ENCODE results near the gene SERPINE1. TPM values are rescaled to one million over a fixed set of nuclear protein-coding genes. Genes with fewer than 3 reads are reported as not detected.

The SERPINE1 gene
- polyA plus RNA-seq, 3 donors from 2014 or later, result 1.4 to 1.5 TPM; not detected in 1

DNA sequence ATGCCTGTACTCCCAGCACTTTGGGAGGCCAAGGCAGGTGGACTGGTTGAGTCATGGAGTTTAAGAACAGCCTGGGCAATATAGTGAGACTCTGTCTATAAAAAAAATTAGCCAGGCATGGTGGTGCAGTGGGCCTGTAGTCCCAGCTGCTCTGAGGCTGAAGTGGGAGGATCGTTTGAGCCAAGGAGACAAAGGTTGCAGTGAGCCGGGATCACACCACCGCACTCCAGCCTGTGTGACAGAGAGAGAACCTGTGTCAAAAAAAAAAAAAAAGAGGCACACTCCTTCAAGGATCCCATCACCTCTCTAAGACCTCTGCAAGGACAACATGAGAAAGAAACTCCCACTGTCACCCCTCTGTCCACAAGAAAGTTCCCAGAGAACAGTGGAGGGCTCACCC lies 48.8 kb downstream of the SERPINE1 start:
- Mint-ChIP-seq H3K4me3 (no peak overlapping the region), H3K9me3 (peaks cover 0 to 5% (median 0%) of the 10 kb centered on the region in 6 donors), H3K36me3 (no peaks in the 10 kb centered on the region), H3K27ac (no peak overlapping the region), H3K4me1 (peaks cover 10 to 21% of the 10 kb centered on the region in 2 donors), H3K27me3 (ENCODE audit: low read depth in 3 of 3) (peaks cover 41 to 63% (median 42%) of the 10 kb centered on the region in 3 donors)
- no peak for DNase-seq

DNA sequence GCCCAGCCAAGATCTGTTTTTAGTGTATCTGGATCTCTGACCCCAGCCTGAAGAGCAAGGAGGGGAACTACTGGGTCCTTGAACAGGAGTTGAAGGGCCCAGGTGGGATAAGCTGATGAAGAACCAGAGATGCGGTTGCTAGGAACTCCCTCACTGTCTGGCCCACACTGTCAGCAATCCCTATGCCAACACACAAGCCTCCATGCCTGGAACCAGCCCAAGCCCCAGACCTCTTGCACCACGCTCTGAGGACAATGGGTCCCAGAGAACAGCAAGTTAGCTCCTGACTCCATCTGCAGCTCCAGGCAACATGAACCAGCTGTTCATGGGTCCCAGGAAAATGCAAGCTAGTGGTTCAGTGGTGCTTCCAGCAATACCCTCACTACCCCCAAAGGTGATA lies 50.7 kb downstream of the SERPINE1 start:
- no peak overlapping the region for H3K4me3 Mint-ChIP-seq
- H3K9me3 Mint-ChIP-seq, result peaks cover 0 to 2% (median 0%) of the 10 kb centered on the region in 6 donors
- no peak overlapping the region for H3K27ac Mint-ChIP-seq
- peaks cover 29 to 60% (median 36%) of the 10 kb centered on the region in 3 donors for H3K27me3 Mint-ChIP-seq (ENCODE audit: low read depth in 3 of 3)
- peaks cover 7 to 15% of the 10 kb centered on the region in 2 donors for H3K4me1 Mint-ChIP-seq
- H3K36me3 Mint-ChIP-seq, result no peaks in the 10 kb centered on the region
- DNase-seq, result no peak

DNA sequence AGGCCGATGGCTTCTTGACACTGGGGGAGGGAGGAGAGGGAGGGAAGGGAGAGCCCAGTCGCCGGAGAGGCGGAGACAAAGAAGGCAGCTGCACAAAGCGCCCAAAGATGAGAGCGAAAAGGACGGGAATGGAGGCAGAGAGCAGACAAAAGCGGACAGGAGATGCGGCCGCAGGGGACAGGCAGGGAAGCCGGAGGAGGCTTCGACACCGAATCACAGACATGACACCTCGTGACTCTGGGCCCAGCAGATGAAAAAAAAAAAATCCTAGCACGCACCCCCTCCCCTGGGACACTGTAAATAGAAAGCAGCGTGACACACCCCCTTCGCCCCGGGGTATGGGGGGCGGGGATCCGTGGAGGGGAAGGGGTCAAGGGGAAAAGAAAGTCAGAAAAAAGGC lies 52.2 kb downstream of the SERPINE1 start:
- Mint-ChIP-seq H3K4me1 (peaks cover 3 to 7% of the 10 kb centered on the region in 2 donors), H3K9me3 (peaks cover 0 to 2% (median 0%) of the 10 kb centered on the region in 6 donors), H3K36me3 (no peaks in the 10 kb centered on the region), H3K27me3 (ENCODE audit: low read depth in 3 of 3) (peaks cover 20 to 54% (median 24%) of the 10 kb centered on the region in 3 donors), H3K4me3 (no peak overlapping the region), H3K27ac (no peak overlapping the region)
- DNase-seq, result no peak

DNA sequence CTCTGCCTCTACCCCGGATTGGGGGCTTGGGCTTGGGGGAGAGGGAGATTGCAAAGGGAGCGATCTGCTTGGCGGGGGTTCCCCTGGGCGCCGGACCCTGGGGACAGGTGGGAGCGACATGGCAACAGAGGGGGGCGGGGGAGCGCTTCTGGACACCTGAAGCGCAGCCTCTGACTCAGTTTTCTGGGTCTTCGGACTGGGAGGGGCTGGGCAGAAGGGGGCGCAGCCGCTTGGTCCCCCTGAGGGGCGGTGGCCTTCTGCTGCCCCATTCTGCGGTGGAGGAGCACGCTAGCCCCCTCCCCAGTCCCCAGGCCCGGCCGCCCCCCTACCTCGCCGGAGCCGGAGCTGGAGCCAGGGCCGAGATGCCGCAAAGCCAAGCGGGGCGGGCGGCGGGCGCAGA lies 52.8 kb downstream of the SERPINE1 start:
- H3K4me1 Mint-ChIP-seq, result peaks cover 0 to 2% of the 10 kb centered on the region in 2 donors
- peaks cover 15 to 52% (median 18%) of the 10 kb centered on the region in 3 donors for H3K27me3 Mint-ChIP-seq (ENCODE audit: low read depth in 3 of 3)
- H3K36me3 Mint-ChIP-seq, result no peaks in the 10 kb centered on the region
- no peak for DNase-seq
- no peak overlapping the region for H3K4me3 Mint-ChIP-seq
- no peak overlapping the region for H3K27ac Mint-ChIP-seq
- H3K9me3 Mint-ChIP-seq, result peaks cover 0 to 3% (median 0%) of the 10 kb centered on the region in 6 donors

DNA sequence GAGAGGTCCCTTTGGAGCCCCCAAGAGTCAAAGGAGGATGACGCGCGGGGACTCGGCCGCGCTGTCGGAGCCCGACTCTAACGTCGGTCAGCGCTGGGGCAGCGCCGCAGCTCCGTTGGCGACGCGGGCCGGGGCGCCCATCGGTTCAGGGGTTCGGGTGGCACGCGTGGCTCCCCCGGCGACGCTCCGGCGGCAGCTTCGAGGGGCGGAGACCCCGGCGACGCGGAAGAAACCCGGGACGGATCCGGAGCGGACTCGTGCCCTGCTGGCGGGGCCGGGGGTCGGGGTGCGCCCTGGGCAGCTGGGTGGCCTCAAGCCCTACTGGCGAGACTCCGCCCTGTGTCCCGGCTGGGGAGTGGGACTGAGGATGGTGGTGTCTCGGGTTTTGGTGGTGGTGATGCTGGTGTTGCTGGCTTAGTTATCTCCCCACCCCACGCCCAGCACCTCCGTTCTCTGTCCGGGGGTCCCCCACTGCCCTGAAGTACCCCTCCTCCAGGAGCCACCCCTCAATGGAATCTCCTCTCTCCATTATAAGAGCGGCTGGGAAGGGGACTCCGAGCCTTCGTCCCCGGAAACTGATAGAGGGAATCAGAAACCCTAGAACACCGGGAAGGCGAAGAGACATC lies 53.3 kb downstream of the SERPINE1 start, which contains the start of gene NAT16:
NAT16 (minus strand) TSS at position 164 of the 626 bp plus-strand sequence. CDS start 5,486 bp downstream, outside the sequence.
- Mint-ChIP-seq H3K9me3 (peaks cover 0 to 4% (median 0%) of the 10 kb centered on the region in 6 donors), H3K27ac (no peak within 1 kb of the TSS), H3K27me3 (ENCODE audit: low read depth in 3 of 3) (peaks cover 14 to 49% (median 15%) of the 10 kb centered on the region in 3 donors), H3K36me3 (no peaks in the 10 kb centered on the region), H3K4me1 (peaks cover 0 to 2% of the 10 kb centered on the region in 2 donors), H3K4me3 (peak within 1 kb of the TSS in 1 of 5 donors; percentile 44)
- DNase-seq, result no peak

DNA sequence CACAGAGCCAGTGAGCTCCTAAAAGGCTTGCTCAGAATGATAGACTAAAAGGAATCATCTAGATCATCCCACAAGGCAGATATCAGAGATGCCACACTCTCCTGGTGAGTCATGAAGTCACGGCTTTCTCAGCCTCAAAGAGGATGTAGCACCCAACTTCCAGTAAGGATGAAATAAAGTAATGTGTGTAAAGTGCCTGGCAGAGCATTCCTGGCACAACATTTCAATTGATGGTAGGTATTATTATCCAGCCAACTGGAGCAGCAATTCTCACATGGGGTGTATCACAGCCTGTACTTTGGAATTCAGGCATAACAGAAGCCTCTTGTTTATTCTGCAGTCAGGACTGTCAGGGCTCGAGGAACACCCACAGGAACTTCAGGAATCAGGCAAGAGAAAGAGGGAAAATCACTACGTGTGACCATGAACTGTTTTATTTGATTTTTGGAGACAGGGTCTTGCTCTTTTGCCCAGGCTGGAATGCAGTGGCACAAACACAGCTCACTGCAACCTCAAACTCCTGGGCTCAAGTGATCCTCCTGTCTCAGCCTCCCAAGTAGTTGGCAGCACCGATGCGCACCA lies 58.4 kb downstream of the SERPINE1 start:
- Mint-ChIP-seq H3K36me3 (no peaks in the 10 kb centered on the region), H3K27me3 (ENCODE audit: low read depth in 3 of 3) (peaks cover 1 to 20% (median 11%) of the 10 kb centered on the region in 3 donors), H3K4me1 (no peaks in the 10 kb centered on the region), H3K4me3 (no peak overlapping the region), H3K27ac (no peak overlapping the region), H3K9me3 (peaks cover 0 to 5% (median 0%) of the 10 kb centered on the region in 6 donors)
- DNase-seq, result no peak

DNA sequence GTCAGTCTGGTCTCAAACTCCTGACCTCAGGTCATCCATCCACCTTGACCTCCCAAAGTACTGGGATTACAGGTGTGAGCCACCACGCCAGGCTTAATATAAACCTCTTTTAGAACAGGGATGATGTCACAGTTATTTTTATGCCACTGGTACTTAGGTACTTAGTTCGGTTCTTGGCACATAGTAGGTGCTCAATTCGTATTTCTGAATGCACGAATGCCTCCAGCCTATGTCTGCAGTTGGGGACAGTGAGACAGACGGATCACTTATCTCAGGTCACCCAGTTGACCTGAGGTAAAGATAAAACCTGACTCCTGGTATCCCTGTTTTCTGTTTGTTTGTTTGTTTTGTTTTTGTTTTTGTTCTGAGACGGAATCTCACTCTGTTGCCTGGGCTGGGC lies 59.3 kb downstream of the SERPINE1 start:
- Mint-ChIP-seq H3K4me3 (no peak overlapping the region), H3K36me3 (no peaks in the 10 kb centered on the region), H3K27me3 (ENCODE audit: low read depth in 3 of 3) (peaks cover 1 to 12% (median 4%) of the 10 kb centered on the region in 3 donors), H3K9me3 (peaks cover 0 to 3% (median 0%) of the 10 kb centered on the region in 6 donors), H3K4me1 (no peaks in the 10 kb centered on the region), H3K27ac (no peak overlapping the region)
- no peak for DNase-seq

DNA sequence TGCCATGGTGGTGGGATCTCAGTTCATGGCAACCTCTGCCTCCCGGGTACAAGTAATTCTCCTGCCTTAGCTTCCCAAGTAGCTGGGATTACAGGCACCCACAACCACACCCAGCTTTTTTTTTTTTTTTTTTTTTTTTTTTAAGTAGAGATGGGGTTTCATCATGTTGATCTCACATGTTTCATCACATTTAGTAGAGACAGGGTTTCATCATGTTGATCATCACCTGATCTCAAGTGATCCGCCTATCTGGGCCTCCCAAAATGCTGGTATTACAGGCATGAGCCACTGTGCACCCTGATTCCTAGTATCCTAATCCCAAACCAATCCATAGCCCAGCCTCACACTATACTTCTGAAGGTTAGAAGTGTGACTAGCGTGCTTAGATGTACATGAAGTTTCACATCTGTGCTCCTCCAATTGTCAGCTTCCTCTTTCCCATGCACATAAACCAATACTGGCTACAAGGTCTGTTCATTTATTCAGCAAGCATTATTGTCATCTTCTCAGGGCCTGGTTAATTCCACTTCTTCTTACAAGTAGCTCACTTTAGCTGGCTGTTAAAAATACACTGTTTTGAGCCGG lies 60.0 kb downstream of the SERPINE1 start:
- Mint-ChIP-seq H3K4me3 (no peak overlapping the region), H3K4me1 (no peaks in the 10 kb centered on the region), H3K36me3 (no peaks in the 10 kb centered on the region), H3K27ac (no peak overlapping the region), H3K27me3 (ENCODE audit: low read depth in 3 of 3) (peaks cover 1 to 11% (median 4%) of the 10 kb centered on the region in 3 donors), H3K9me3 (peaks cover 0 to 3% (median 0%) of the 10 kb centered on the region in 6 donors)
- no peak for DNase-seq

Other genes with a start within 250 kb of the SERPINE1 start
- gene UFSP1, start 237.4 kb upstream of the SERPINE1 start, polyA plus RNA-seq, result 1 to 10 TPM in 1 of 3 donors, under 1 TPM in 1, not detected in 1; 0.59 to 1.1 TPM
- gene ACHE, start 231.2 kb upstream of the SERPINE1 start, polyA plus RNA-seq, result not detected
- gene MUC3A, start 177.6 kb upstream of the SERPINE1 start, polyA plus RNA-seq, result not detected
- under 1 TPM in 1 of 3 donors, not detected in 2; 0.96 TPM for gene MUC12, start 157.5 kb upstream of the SERPINE1 start, polyA plus RNA-seq
- not detected for gene MUC17, start 107.0 kb upstream of the SERPINE1 start, polyA plus RNA-seq
- gene TRIM56, start 41.6 kb upstream of the SERPINE1 start, polyA plus RNA-seq, result 10 to 100 TPM in 1 of 3 donors, 1 to 10 TPM in 2; 1.5 to 20.6 (median 2.7) TPM
- 1 to 10 TPM; 3.3 to 6.0 (median 3.6) TPM for gene AP1S1, start 27.4 kb downstream of the SERPINE1 start, polyA plus RNA-seq
- gene VGF, start 38.5 kb downstream of the SERPINE1 start, polyA plus RNA-seq, result not detected
- gene NAT16, start 53.2 kb downstream of the SERPINE1 start, polyA plus RNA-seq, result not detected
- gene MOGAT3, start 73.9 kb downstream of the SERPINE1 start, polyA plus RNA-seq, result not detected
- 10 to 100 TPM; 19.6 to 28.6 (median 26.6) TPM for gene PLOD3, start 90.5 kb downstream of the SERPINE1 start, polyA plus RNA-seq
- 100 to 1,000 TPM in 2 of 3 donors, 10 to 100 TPM in 1; 88.2 to 135 (median 116) TPM for gene ZNHIT1, start 91.1 kb downstream of the SERPINE1 start, polyA plus RNA-seq
- 1 to 10 TPM in 1 of 3 donors, under 1 TPM in 1, not detected in 1; 0.32 to 1.4 TPM for gene CLDN15, start 110.7 kb downstream of the SERPINE1 start, polyA plus RNA-seq
- 100 to 1,000 TPM; 224 to 384 (median 327) TPM for gene FIS1, start 118.0 kb downstream of the SERPINE1 start, polyA plus RNA-seq
- gene IFT22, start 194.7 kb downstream of the SERPINE1 start, polyA plus RNA-seq, result 1 to 10 TPM; 6.0 to 9.9 (median 6.2) TPM
- not detected for gene COL26A1, start 235.8 kb downstream of the SERPINE1 start, polyA plus RNA-seq

All from immature natural killer cell (primary cell).